Astrocyte (in vitro differentiated cells and primary cell): ENCODE results near the gene SH3RF2. TPM values are rescaled to one million over a fixed set of nuclear protein-coding genes. Genes with fewer than 3 reads are reported as not detected.

Experiments
- DNase-seq: peaks from one replicate; pipeline ENCODE4 v3.0.0-alpha.2; 2010; ENCODE audit warnings: low read depth
- FAIRE-seq: peaks from 2 replicates; lab custom pipeline; 2011; peaks lifted over from hg19 to GRCh38; lab: Jason Lieb, UNC
- H2AFZ ChIP-seq: 2 replicates; pipeline ENCODE4 v1.6.0; 2012; ENCODE audit warnings: low read depth, low read length, inconsistent platforms
- H3K27ac ChIP-seq: 2 replicates; pipeline ENCODE4 v1.5.1; 2011; ENCODE audit warnings: low read depth, low read length, inconsistent platforms
- H3K27me3 ChIP-seq: 2 replicates; pipeline ENCODE4 v1.6.0; 2011; ENCODE audit warnings: low read length, inconsistent platforms; ENCODE audit not compliant: insufficient read depth
- H3K36me3 ChIP-seq: 2 replicates; pipeline ENCODE4 v1.5.1; 2011; ENCODE audit warnings: low read length, inconsistent platforms; ENCODE audit not compliant: insufficient read depth
- H3K4me1 ChIP-seq: 2 replicates; pipeline ENCODE4 v1.5.1; 2011; ENCODE audit warnings: low read length, inconsistent platforms; ENCODE audit not compliant: insufficient read depth
- H3K4me2 ChIP-seq: 2 replicates; pipeline ENCODE4 v1.6.0; 2012; ENCODE audit warnings: low read length, inconsistent platforms
- H3K4me3 ChIP-seq: 2 replicates; pipeline ENCODE4 v1.5.1; 2011; ENCODE audit warnings: low read depth, mild to moderate bottlenecking, low read length, inconsistent platforms; ENCODE audit not compliant: insufficient read depth
- H3K79me2 ChIP-seq: 2 replicates; pipeline ENCODE4 v1.6.0; 2012; ENCODE audit warnings: mild to moderate bottlenecking, low read length, inconsistent platforms; ENCODE audit not compliant: insufficient read depth
- H3K9ac ChIP-seq: 2 replicates; pipeline ENCODE4 v1.6.0; 2012; ENCODE audit warnings: mild to moderate bottlenecking, low read length, inconsistent platforms
- H3K9me3 ChIP-seq: 2 replicates; pipeline ENCODE4 v1.5.1; 2012; ENCODE audit warnings: low read depth, mild to moderate bottlenecking, low read length, inconsistent platforms; ENCODE audit not compliant: insufficient read depth
- H4K20me1 ChIP-seq: 2 replicates; pipeline ENCODE4 v1.6.0; 2012; ENCODE audit warnings: low read length, inconsistent platforms; ENCODE audit not compliant: insufficient read depth
- H3K27ac Mint-ChIP-seq: one replicate; pipeline ENCODE4 v1.8.0; 2021; ENCODE audit warnings: mild to moderate bottlenecking, mixed read lengths; ENCODE audit not compliant: unreplicated experiment
- H3K27me3 Mint-ChIP-seq: one replicate; pipeline ENCODE4 v1.8.0; 2021; ENCODE audit warnings: low read depth, mixed read lengths; ENCODE audit not compliant: unreplicated experiment
- H3K36me3 Mint-ChIP-seq: one replicate; pipeline ENCODE4 v1.8.0; 2021; ENCODE audit warnings: low read depth, mixed read lengths; ENCODE audit not compliant: unreplicated experiment
- H3K4me1 Mint-ChIP-seq: one replicate; pipeline ENCODE4 v1.8.0; 2021; ENCODE audit warnings: low read depth, mixed read lengths; ENCODE audit not compliant: unreplicated experiment
- H3K4me3 Mint-ChIP-seq: one replicate; pipeline ENCODE4 v1.8.0; 2021; ENCODE audit warnings: mild to moderate bottlenecking, moderate library complexity, mixed read lengths; ENCODE audit not compliant: unreplicated experiment
- H3K9me3 Mint-ChIP-seq: one replicate; pipeline ENCODE4 v1.8.0; 2021; ENCODE audit warnings: mild to moderate bottlenecking, mixed read lengths; ENCODE audit not compliant: unreplicated experiment
- CTCF ChIP-seq: IDR thresholded peaks from 2 replicates; pipeline ENCODE4 v1.5.1; 2011; ENCODE audit warnings: low read depth, mild to moderate bottlenecking, inconsistent platforms, low read length, moderate library complexity; ENCODE audit not compliant: insufficient read depth
- EZH2 ChIP-seq: IDR thresholded peaks from 2 replicates; pipeline ENCODE4 v1.6.1; 2012; ENCODE audit warnings: mild to moderate bottlenecking, low read length, inconsistent platforms; ENCODE audit not compliant: insufficient read depth
- total RNA-seq: library from RNA; stranded (reverse); gene quantifications from 2 replicates; pipeline ENCODE4 v1.2.1, GENCODE V29; 2021

The SH3RF2 gene
- total RNA-seq, 1 donor from 2014 or later = 12.3 TPM

DNA sequence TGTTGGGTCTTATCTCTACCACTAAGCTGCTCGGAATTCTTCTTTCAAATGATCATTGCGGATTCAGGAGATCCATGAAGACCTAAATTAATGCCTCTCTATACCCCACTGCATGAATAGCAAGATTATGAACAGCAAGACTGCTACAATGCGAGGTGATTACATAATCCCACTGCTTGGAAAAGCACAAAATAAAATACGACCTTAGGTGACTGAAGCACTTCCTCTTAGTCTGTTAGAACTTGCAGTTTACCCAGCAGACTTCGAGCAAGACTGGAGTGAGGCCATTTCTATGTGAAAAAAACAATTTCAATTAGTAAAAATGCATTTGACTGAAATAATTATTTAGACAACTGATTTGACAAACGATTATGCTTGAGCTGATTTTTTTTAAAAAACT lies 59.8 kb downstream of the SH3RF2 start:
- no peak for TF ChIP-seq EZH2
- no peak for TF ChIP-seq CTCF
- no peaks in the 10 kb centered on the region for H3K27me3 Mint-ChIP-seq

GRCh38 chr5:145999208-145999607 lies 62.8 kb downstream of the SH3RF2 start:
- no peak overlapping the region for H3K4me3 Mint-ChIP-seq
- peaks cover 3% of the 10 kb centered on the region for H3K9me3 Mint-ChIP-seq
- no peak overlapping the region for H3K27ac ChIP-seq
- no peaks in the 10 kb centered on the region for H3K27me3 Mint-ChIP-seq
- no peak overlapping the region for H3K9ac ChIP-seq
- H2AFZ ChIP-seq = no peak overlapping the region
- DNase-seq = no peak
- no peaks in the 10 kb centered on the region for H3K9me3 ChIP-seq
- H3K4me1 ChIP-seq = no peaks in the 10 kb centered on the region
- peak; percentile 49 for FAIRE-seq
- H3K4me1 Mint-ChIP-seq = peaks cover 6% of the 10 kb centered on the region
- H3K27ac Mint-ChIP-seq = no peak overlapping the region
- TF ChIP-seq EZH2 = no peak
- no peak for TF ChIP-seq CTCF
- H3K4me3 ChIP-seq = no peak overlapping the region
- no peaks in the 10 kb centered on the region for H3K36me3 ChIP-seq
- no peaks in the 10 kb centered on the region for H3K27me3 ChIP-seq
- no peak overlapping the region for H3K4me2 ChIP-seq
- no peaks in the 10 kb centered on the region for H4K20me1 ChIP-seq
- peaks cover 5% of the 10 kb centered on the region for H3K79me2 ChIP-seq
- peaks cover 6% of the 10 kb centered on the region for H3K36me3 Mint-ChIP-seq

More for the DNA sequence above, 59.8 kb downstream of the SH3RF2 start:
- Histone ChIP-seq H2AFZ (no peak overlapping the region), H3K9ac (no peak overlapping the region), H3K79me2 (peaks cover 5% of the 10 kb centered on the region), H3K4me1 (no peaks in the 10 kb centered on the region), H3K4me2 (no peak overlapping the region), H3K27me3 (no peaks in the 10 kb centered on the region), H3K36me3 (no peaks in the 10 kb centered on the region), H3K27ac (no peak overlapping the region), H3K9me3 (no peaks in the 10 kb centered on the region), H4K20me1 (no peaks in the 10 kb centered on the region), H3K4me3 (no peak overlapping the region)
- FAIRE-seq (no peak), DNase-seq (no peak)
- H3K36me3 Mint-ChIP-seq = peaks cover 16% of the 10 kb centered on the region
- H3K9me3 Mint-ChIP-seq = peaks cover 12% of the 10 kb centered on the region
- no peaks in the 10 kb centered on the region for H3K4me1 Mint-ChIP-seq
- no peak overlapping the region for H3K27ac Mint-ChIP-seq
- H3K4me3 Mint-ChIP-seq = no peak overlapping the region

GRCh38 chr5:146000072-146000471 lies 63.7 kb downstream of the SH3RF2 start:
- FAIRE-seq = no peak
- DNase-seq = no peak
- H3K4me2 ChIP-seq = no peak overlapping the region
- no peak overlapping the region for H3K4me3 Mint-ChIP-seq
- TF ChIP-seq EZH2 = no peak
- TF ChIP-seq CTCF = no peak
- H4K20me1 ChIP-seq = no peaks in the 10 kb centered on the region
- H3K4me3 ChIP-seq = no peak overlapping the region
- H3K36me3 Mint-ChIP-seq = no peaks in the 10 kb centered on the region
- H3K27me3 ChIP-seq = no peaks in the 10 kb centered on the region
- no peak overlapping the region for H3K9ac ChIP-seq
- no peaks in the 10 kb centered on the region for H3K9me3 Mint-ChIP-seq
- no peak overlapping the region for H3K27ac Mint-ChIP-seq
- H3K27me3 Mint-ChIP-seq = no peaks in the 10 kb centered on the region
- no peaks in the 10 kb centered on the region for H3K36me3 ChIP-seq
- peaks cover 6% of the 10 kb centered on the region for H3K4me1 Mint-ChIP-seq
- H3K9me3 ChIP-seq = no peaks in the 10 kb centered on the region
- no peak overlapping the region for H2AFZ ChIP-seq
- no peaks in the 10 kb centered on the region for H3K4me1 ChIP-seq
- no peak overlapping the region for H3K27ac ChIP-seq
- H3K79me2 ChIP-seq = peaks cover 5% of the 10 kb centered on the region
